Measurements from ENCODE around the gene RNU1-1. TPM values are rescaled to one million over a fixed set of nuclear protein-coding genes. Genes with fewer than 3 reads are reported as not detected.
"Not testable (repeated sequence)": the region's sequence is repeated elsewhere in the genome, so short reads cannot be mapped to it uniquely, and the experiment has no call there.

RNU1-1 gene
- total and polyA plus RNA-seq, 2 of the 8 experiments (the other 6 are each of a cell fraction or from before 2014, with no cell fraction given), result 145 to 1,303 TPM

- H3K36me3 ChIP-seq (ENCODE audit: control insufficient read depth in 2 of 4, insufficient read depth in 4 of 4, low read length in 3 of 4); H3K14ac ChIP-seq (ENCODE audit: insufficient read length); H2AFZ ChIP-seq (ENCODE audit: low read length); H3K4ac ChIP-seq (replicated peaks; ENCODE audit: insufficient read length, low read depth, low read length); H4K20me1 ChIP-seq (replicated peaks in 1 of 2; ENCODE audit: control insufficient read depth in 1 of 2, insufficient read depth in 2 of 2, low read length in 2 of 2); H4K5ac ChIP-seq (ENCODE audit: insufficient read length, low read depth, low read length); H2BK20ac ChIP-seq (ENCODE audit: low read length); H2BK5ac ChIP-seq (ENCODE audit: low read depth, low read length); H3K56ac ChIP-seq (replicated peaks; ENCODE audit: insufficient read length, low read depth, low read length); H3K9ac ChIP-seq (replicated peaks in 1 of 4; ENCODE audit: extremely low read depth in 1 of 4, low read depth in 3 of 4, low read length in 3 of 4); H3K4me3 ChIP-seq (ENCODE audit: extremely low read depth in 1 of 4, insufficient read depth in 2 of 4, low read depth in 3 of 4, low read length in 4 of 4); H4K91ac ChIP-seq (replicated peaks; ENCODE audit: insufficient read length, low read length); DNase-seq (ENCODE audit: low read depth in 1 of 2, low spot score in 2 of 2); H3K4me1 ChIP-seq (replicated peaks in 1 of 4; ENCODE audit: control insufficient read depth in 3 of 4, insufficient read depth in 4 of 4, low read length in 3 of 4); H3K23ac ChIP-seq (ENCODE audit: insufficient read length); H4K8ac ChIP-seq (ENCODE audit: extremely low read depth, insufficient read depth, low read length); H3K23me2 ChIP-seq (ENCODE audit: low read depth, low read length); H3K79me2 ChIP-seq (ENCODE audit: control insufficient read depth in 1 of 2, insufficient read depth in 2 of 2, low read length in 2 of 2); H3K27ac ChIP-seq (ENCODE audit: low read depth, low read length); FAIRE-seq; H2AK5ac ChIP-seq (ENCODE audit: low read depth, low read length); H2BK12ac ChIP-seq (ENCODE audit: low read depth, low read length); H3K79me1 ChIP-seq (ENCODE audit: low read depth, low read length); H3K18ac ChIP-seq (ENCODE audit: extremely low read depth, low read length); H2BK120ac ChIP-seq (replicated peaks; ENCODE audit: low read depth, low read length); H2BK15ac ChIP-seq (ENCODE audit: low read length); H3K9me3 ChIP-seq (ENCODE audit: insufficient read depth in 2 of 2, low read depth in 1 of 2, low read length in 1 of 2); H3K27me3 ChIP-seq (replicated peaks in 1 of 4; ENCODE audit: control insufficient read depth in 3 of 4, extremely low read depth in 1 of 4, insufficient read depth in 3 of 4, low read length in 3 of 4): not testable (repeated sequence)
- TF ChIP-seq RAD21 (IDR thresholded peaks at IDR 0.05 in 1 of 2, conservative IDR thresholded peaks at IDR 0.05 in 1 of 2; ENCODE audit: low read depth in 2 of 2, low read length in 2 of 2), result peak; percentile 23 to 49; a peak in 3 of 4 replicates
- H3K4me2 ChIP-seq (ENCODE audit: insufficient read depth in 1 of 2, low read depth in 2 of 2, low read length in 2 of 2), result peak overlapping the region in 1 of 2 experiments; percentile 90; a peak in 1 of 4 replicates
- 88% methylated on average over 5 of the region's 5 CpGs; no CpG with 5 or more reads in 1 of the 2 experiments for WGBS, 2 experiments (ENCODE audit: extremely low coverage in 1 of 2, insufficient coverage in 1 of 2, insufficient read length in 1 of 2, insufficient replicate concordance in 2 of 2, low coverage in 1 of 2, low lambda C conversion rate in 2 of 2, missing lambda C conversion rate in 1 of 2)
- POLR2A ChIA-PET (ENCODE audit: partially characterized antibody), result interaction anchor here (1.3 kb wide), 1 partner anchor 22 kb away, joined by 5 read pairs; no protein-coding TSS in a partner anchor
- CTCF ChIA-PET (ENCODE audit: partially characterized antibody), result interaction anchor here (0.6 to 1.7 kb wide), 5 partner anchors 14 to 128 kb away, joined by 3 to 8 read pairs (median 3); no protein-coding TSS in a partner anchor
These were observed 16.6 kb downstream of the RNU1-1 start for GRCh38 chr1:16497474-16497904.

Measured in H1 (cell line).